SK-N-DZ (cell line): ENCODE measurements around the gene RPL34. TPM values are rescaled to one million over a fixed set of nuclear protein-coding genes. Genes with fewer than 3 reads are reported as not detected.
A peak's percentile ranks its signal among the peaks of the same experiment; 100 is the strongest.
"Not testable (repeated sequence)": the region's sequence is repeated elsewhere in the genome, so short reads cannot be mapped to it uniquely, and the experiment has no call there.

Source experiments
- DNase-seq: peaks from one replicate; pipeline ENCODE4 v3.0.0-alpha.2; 2015; ENCODE audit warnings: low spot score
- polyA plus RNA-seq, 2 experiments: library from polyadenylated mRNA; depleted of rRNA; stranded (reverse); fragments of >200 nt; gene quantifications; 2 replicates each; pipeline ENCODE4 v1.2.3, GENCODE V29; 2014

Gene RPL34
- 2,532 and 2,758 TPM in 2 replicates for polyA plus RNA-seq (2014; cell fraction: cytosol; rRNA removed)
- 1,465 and 2,409 TPM in 2 replicates for polyA plus RNA-seq (2014; cell fraction: nucleus; rRNA removed)

GRCh38 chr4:108620101-108620932, at the start of gene RPL34:
Gene RPL34 (plus strand): TSS chr4:108620576. CDS start chr4:108621960, 1,384 bp downstream.
- peak; percentile 97 for DNase-seq

GRCh38 chr4:108570993-108571569, 49.3 kb upstream of the RPL34 start:
- no peak for DNase-seq

GRCh38 chr4:108574402-108574801, 46.0 kb upstream of the RPL34 start:
- no peak for DNase-seq

- no peak for DNase-seq
Observed at GRCh38 chr4:108581083-108581482, 39.3 kb upstream of the RPL34 start.

- DNase-seq: no peak
Observed at GRCh38 chr4:108586778-108587177, 33.6 kb upstream of the RPL34 start.

- no peak for DNase-seq
Observed at GRCh38 chr4:108588878-108589277, 31.5 kb upstream of the RPL34 start.

- DNase-seq: no peak
Observed at GRCh38 chr4:108589961-108590360, 30.4 kb upstream of the RPL34 start.

GRCh38 chr4:108590776-108591175, 29.6 kb upstream of the RPL34 start:
- no peak for DNase-seq

- DNase-seq: peak; percentile 8
Observed at GRCh38 chr4:108592674-108592986, 27.7 kb upstream of the RPL34 start.

GRCh38 chr4:108594296-108594695, 26.1 kb upstream of the RPL34 start:
- DNase-seq: not testable (repeated sequence)

GRCh38 chr4:108596344-108596743, 24.0 kb upstream of the RPL34 start:
- DNase-seq: no peak

- no peak for DNase-seq
Observed at GRCh38 chr4:108601106-108601505, 19.3 kb upstream of the RPL34 start.

GRCh38 chr4:108601532-108601931, 18.8 kb upstream of the RPL34 start:
- no peak for DNase-seq

- DNase-seq: no peak
Observed at GRCh38 chr4:108602163-108602562, 18.2 kb upstream of the RPL34 start.

GRCh38 chr4:108607079-108607815, 13.1 kb upstream of the RPL34 start:
- DNase-seq: no peak

- peak; percentile 1 for DNase-seq
Observed at GRCh38 chr4:108611365-108611764, 9.0 kb upstream of the RPL34 start.

- DNase-seq: no peak
Observed at GRCh38 chr4:108612365-108612764, 8.0 kb upstream of the RPL34 start.

GRCh38 chr4:108619372-108620100, 840 bp upstream of the RPL34 start:
- no peak for DNase-seq

- no peak for DNase-seq
Observed at GRCh38 chr4:108620933-108621905, 843 bp downstream of the RPL34 start.

GRCh38 chr4:108622022-108622421, 1.6 kb downstream of the RPL34 start:
- DNase-seq: no peak

- DNase-seq: no peak
Observed at GRCh38 chr4:108622828-108623227, 2.5 kb downstream of the RPL34 start.
